ENCODE results near the gene WDFY3.
A peak's percentile ranks its signal among the peaks of the same experiment; 100 is the strongest.

WDFY3 gene, protein sequence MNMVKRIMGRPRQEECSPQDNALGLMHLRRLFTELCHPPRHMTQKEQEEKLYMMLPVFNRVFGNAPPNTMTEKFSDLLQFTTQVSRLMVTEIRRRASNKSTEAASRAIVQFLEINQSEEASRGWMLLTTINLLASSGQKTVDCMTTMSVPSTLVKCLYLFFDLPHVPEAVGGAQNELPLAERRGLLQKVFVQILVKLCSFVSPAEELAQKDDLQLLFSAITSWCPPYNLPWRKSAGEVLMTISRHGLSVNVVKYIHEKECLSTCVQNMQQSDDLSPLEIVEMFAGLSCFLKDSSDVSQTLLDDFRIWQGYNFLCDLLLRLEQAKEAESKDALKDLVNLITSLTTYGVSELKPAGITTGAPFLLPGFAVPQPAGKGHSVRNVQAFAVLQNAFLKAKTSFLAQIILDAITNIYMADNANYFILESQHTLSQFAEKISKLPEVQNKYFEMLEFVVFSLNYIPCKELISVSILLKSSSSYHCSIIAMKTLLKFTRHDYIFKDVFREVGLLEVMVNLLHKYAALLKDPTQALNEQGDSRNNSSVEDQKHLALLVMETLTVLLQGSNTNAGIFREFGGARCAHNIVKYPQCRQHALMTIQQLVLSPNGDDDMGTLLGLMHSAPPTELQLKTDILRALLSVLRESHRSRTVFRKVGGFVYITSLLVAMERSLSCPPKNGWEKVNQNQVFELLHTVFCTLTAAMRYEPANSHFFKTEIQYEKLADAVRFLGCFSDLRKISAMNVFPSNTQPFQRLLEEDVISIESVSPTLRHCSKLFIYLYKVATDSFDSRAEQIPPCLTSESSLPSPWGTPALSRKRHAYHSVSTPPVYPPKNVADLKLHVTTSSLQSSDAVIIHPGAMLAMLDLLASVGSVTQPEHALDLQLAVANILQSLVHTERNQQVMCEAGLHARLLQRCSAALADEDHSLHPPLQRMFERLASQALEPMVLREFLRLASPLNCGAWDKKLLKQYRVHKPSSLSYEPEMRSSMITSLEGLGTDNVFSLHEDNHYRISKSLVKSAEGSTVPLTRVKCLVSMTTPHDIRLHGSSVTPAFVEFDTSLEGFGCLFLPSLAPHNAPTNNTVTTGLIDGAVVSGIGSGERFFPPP (N-terminal part only)

DNA sequence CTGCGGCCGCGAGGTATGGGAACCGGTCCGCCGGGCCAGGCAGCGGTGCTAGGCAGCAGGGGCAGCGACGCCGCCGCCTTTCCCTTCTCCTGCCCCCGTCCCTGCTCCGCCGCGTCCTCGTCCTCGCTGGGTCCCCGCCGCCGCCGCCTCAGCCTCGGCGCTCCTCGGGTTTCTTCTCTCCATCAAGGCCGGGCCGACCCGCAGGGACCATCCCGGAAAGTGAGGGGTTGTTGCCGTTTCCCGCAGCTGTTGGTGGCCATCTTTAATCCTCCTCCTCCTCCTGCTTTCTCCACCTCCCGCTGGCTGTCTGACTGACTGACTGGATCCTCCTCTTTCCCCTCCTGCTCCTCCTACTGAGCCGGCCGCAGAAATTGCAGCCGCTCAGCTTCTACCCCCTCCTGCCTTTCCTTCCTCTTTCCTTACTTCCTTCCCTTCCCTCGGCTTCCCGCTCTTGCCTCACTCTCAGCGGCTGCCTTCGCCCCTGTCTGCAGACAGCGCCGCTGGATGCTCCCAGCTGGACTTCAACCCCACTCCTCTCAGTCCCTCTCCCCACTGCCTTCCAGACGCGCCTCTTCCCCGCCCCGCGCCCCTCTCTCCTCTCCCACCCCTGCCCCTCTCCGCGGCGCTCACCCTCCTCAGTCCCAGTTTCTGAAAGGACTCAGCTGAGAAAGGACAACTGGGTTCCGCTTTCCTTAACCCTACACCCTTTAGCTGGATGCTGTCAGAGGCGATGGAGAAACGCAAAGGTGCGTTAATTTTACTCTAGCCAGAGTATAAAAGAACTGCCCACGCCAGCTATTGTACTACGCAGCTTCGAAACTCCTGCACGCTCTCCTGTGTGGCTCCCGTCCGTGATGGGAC, at the start of gene WDFY3:
TSS of gene WDFY3 (minus strand) at position 309 of the 861 bp plus-strand sequence. CDS start 106,099 bp downstream, outside the sequence.
- DNase-seq (ENCODE audit: low read depth in 2 of 2) = peak in 1 of 2 experiments; percentile 12

DNA sequence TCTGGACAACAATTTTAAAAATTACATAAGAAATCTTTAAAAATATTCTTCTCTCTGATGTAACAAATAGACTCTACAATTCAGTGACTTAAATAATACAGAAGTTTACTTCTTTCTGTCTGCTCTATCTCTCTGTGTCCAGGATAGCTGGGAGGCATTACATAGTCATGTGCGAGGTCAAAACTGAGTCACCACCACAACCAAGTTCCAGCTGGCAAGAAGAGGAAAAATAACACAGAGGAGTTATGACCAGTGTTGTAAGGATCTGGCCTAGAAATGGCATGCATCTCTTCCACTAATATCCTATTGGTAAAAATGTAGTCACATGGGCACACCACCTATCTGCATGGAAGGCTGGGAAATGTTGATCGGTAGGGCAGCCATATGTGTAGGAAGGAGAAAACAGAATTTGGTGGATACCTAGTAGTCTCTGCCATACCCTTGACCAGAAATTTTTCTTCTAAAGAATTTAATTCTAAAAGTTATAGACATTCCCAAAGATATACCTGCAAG, 39.4 kb upstream of the WDFY3 start:
- DNase-seq (ENCODE audit: low read depth in 2 of 2) = no peak

DNA sequence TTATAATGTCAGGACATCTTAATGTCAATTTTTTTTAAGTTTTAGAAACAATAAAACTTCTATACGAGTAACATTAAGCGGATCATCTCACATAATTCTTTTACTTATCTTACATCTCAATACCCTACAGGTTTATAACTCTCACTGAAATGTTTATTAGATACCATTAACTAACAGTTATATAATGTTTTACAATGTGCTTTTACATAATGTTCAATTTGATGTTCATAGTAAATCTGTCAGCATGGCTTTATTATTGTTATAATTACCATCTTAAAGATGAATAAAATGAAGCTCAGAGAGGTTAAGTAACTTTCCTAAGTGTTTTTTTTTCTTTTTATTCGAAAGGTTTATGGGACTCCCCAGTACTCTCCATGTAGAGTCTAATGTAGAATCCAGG, 33.9 kb upstream of the WDFY3 start:
- DNase-seq (ENCODE audit: low read depth in 2 of 2) = no peak

DNA sequence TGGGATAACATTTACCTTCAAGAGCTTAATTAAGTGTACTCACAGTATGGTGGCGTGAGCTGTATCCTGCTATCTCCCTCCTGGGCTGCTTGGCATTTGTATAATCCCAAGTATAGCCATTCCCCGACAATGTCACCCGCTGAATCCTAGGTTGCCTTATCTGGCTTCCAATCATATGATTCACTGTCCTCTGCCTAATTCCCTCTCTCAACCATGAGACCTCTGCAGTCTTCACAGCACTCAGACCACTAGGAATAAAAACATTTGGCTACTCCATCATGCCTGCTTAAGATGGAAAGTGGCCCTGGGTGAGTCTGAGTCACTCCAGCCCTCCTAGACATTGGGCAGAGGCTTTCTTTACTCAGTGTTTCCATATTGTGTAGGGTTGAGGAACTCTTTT, 28.9 kb upstream of the WDFY3 start:
- no peak for DNase-seq (ENCODE audit: low read depth in 2 of 2)

DNA sequence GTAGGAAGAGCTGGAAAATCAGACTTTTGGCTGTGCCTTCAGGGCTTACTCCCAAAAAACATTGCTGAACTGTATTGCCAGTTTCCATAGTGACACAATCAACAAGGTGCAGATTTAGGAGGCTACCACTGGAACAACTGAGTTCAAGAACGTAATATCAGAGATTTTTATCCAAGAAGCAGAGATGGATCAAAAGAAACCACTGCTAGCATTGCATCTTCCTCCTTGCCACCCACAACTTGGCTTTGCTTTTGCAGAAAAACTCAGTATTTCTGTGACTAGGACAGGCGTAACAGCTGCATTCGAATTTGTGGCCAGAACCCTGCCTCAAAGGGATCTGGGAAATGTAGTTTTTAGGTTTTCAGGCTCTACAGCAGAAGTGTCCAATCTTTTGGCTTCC, 27.8 kb upstream of the WDFY3 start:
- no peak for DNase-seq (ENCODE audit: low read depth in 2 of 2)

DNA sequence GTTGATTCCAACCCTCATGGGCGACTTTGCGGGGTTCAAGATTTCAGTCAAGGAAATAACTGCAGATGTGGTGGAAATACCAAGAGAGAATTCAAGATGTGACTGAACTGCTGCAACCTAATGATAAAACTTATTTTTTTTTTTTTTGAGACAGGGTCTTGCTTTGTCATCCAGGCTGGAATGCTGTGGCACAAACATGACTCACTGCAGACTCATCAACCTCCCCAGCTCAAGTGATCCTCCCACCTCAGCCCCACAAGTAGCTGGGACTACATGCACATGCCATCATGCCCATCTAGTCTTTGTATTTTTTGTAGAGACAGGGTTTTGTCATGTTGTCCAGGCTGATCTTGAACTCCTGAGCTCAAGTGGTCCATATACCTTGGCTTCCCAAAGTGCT, 19.5 kb upstream of the WDFY3 start:
- no peak for DNase-seq (ENCODE audit: low read depth in 2 of 2)

DNA sequence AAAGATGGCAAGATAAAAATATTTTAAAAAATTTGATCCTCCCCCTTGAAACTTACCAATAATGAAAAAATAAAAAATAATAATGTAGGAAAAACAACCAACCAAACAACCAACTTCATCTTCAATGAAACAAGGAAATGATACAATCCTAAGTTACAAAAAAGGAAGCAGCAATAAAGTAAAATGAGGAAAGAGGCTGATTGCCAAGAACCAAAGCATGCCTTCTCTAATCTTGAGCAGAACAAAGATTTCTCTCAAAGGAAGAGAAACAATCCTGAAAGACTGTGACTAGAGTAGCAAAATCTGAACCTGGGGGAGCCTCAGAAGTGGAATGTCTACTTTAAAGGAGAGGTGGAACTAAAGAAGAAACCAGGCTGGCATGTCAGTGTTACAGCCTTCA, 10.9 kb upstream of the WDFY3 start:
- DNase-seq (ENCODE audit: low read depth in 2 of 2) = no peak

DNA sequence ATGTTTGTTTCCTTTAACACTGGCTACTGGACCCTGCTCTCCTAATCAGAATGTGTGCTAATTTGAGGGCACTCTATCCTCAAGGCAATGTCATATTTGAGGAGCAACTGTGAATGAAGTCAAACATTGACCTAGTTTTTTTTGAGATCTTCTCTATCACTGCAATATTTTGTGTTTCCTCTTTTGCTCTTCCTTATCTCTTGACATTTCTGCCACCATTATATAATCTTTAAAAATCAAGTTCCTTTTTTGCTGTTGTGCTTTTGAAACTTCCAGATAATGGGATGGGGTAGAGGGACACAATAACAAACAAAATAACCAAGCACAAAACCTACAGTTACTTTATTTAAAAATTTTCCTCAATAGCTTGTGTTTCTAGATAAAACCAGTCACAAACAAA, 7.4 kb upstream of the WDFY3 start:
- no peak for DNase-seq (ENCODE audit: low read depth in 2 of 2)

DNA sequence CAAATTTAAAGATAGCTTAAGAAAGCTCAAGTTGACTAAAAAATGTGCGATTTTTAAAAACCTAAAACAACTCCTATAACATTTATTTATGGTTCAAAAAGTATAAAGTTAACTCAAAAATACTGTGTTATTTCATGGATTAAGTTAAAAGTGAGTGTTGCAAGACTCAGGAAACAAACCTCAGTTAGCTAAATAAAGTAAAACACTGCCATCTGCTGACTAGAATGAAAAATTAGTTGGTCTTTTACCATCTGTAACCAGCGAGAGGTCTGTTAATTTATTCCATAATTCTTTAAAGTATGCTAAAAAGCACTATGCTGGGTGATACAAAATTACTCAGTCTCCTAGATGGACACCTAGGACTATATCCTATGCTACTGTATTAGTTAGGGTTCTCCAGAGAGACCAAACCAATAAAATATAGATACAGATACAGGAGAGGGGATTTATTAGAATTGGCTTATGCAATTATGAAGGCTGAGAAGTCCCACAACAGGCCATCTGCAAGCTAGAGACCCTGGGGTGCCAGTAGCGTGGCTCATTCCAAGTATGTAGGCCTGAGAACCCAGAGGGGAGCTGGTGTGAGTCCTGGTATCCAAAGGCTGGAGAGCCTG, 4.9 kb upstream of the WDFY3 start:
- DNase-seq (ENCODE audit: low read depth in 2 of 2) = no peak

DNA sequence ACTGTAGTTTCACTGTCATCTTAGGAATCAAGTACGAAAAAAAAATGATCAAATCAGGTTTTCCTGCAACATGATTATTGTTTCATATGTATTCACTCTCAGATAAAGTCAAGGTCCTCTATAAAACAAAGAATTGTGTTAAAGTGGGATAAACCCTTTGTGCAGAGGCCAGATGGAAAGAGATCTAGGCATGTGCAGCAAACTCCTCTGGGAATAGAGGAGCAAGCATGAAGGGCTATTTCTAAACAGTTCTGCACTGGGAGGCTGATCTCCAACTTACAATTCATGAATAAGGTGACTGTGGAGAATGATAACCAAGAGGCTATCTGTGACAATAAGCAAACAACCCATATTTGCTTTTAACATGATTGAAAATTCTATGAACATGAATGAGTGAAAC, 2.4 kb upstream of the WDFY3 start:
- DNase-seq (ENCODE audit: low read depth in 2 of 2) = no peak

DNA sequence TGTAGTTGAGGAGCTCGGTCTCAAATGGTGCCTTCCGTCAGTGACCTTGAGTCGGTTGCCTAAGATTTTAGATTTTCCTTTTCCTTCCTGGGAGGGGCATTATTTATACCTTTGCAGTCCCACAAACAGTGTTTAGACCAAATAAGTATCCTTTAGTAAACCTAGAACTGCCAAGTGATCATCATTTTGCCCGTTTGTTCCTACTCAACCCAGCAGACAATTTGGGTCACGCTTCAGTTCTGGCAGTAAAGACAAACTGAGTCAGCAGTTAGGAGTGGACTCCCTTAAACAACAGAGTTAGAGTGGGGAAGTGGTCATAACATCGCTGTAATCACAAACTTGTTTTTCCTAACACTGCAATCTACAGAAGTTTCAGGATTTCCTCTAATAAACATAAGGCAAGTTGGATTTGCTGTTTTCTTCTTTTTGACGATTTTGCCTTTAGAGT, 777 bp upstream of the WDFY3 start:
- no peak for DNase-seq (ENCODE audit: low read depth in 2 of 2)

DNA sequence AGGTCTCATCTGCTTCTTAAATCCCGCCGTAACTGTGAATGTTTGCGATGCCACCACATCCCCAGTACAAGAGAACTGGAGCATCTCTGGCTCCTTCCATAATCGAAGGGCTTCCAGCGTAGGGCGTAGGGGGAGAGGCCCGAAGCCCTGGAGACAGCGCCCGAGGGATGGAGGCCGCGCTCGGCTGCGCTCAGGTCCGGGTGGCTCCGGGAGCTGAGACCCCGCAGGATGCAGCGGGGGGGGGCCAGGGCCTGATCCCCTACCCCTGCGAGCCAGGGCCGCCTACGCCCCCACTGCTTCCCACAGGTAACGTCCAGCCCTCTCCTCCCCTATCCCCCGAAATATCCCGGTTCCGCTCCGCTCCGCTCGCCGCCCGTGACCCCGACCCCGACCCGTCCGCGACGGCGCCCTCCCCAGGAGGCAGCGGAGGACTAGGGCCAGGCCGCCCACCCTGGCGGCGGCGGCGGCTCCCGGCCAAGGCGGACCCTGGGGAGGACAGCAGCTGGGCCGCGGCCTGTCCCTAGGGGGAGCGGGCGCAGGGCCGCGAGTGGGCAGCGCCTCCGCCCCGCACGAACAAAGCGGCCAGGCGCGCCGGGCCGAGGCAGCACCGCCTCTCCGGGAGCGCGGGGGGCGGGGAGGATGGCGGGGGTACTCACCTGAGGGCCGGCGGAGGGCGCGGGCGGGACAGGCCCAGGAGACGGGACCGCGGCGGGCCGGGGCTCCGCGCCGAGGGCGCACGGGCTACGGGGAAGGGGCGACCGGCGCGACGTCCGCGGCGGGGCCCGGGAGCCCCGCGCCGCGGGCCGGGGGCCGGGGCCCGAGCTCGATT, 723 bp downstream of the WDFY3 start:
- DNase-seq (ENCODE audit: low read depth in 2 of 2) = no peak

DNA sequence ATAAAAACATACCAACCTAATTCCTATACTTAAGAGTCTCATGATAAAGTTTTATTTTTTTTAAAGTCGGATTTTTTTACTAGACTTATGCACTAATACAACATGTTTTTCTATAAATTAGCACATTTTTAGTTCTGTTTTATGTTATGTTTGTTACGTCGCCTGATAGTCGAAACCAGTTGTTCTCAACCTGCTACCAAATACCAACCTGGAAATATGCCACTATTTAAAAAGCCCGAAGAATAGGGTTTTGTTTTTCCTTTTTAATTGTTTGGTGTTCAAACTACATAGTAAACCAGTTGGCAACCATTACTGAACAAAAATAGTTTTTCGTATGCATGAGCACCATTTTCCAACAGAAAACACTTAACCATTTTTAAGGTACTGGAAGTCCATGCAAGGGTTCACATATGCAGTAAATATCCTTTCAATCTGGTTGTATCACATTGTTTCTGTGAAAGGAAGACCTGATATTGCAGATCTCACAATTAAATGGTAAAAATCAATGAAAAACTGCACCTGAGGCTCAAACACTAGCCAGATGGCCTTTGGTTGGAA, 1.4 kb downstream of the WDFY3 start:
- no peak for DNase-seq (ENCODE audit: low read depth in 2 of 2)

DNA sequence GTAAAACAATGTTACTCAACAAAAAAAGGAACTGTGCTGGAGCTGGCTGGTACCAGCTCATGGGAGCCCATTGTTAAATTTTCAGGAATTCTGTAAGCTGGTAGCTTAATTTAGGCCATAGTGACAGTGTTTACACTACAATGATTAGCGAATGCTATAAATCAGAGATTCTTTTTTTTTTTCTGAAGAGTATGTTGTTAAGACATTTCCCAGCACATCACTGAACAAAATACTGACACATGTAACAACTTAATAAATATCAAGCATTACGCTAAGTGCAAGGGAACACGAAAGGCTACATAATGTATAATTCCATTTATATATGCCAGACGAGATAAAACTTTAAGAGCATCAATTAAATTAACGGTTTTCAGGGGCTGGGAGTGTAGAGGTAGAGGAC, 4.4 kb downstream of the WDFY3 start:
- DNase-seq (ENCODE audit: low read depth in 2 of 2) = no peak

DNA sequence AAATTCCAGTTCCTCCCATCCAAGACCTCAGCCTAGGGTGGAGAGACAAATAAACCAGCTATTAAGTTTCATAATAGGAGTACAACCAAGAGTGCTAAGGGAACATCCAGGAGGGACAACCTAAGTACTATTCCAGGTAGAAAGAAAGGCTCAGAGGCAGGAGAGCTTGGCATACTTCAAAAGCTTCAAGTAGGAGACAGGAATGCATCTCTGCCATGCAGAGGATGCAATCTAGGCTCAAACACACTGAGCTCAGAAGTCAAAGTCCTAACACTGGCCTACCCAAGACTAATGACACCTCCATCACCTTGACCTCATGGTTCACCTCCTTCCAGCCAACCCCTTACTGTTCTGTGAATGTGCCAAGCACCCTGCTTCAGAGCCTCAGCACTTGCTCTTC, 8.1 kb downstream of the WDFY3 start:
- no peak for DNase-seq (ENCODE audit: low read depth in 2 of 2)

DNA sequence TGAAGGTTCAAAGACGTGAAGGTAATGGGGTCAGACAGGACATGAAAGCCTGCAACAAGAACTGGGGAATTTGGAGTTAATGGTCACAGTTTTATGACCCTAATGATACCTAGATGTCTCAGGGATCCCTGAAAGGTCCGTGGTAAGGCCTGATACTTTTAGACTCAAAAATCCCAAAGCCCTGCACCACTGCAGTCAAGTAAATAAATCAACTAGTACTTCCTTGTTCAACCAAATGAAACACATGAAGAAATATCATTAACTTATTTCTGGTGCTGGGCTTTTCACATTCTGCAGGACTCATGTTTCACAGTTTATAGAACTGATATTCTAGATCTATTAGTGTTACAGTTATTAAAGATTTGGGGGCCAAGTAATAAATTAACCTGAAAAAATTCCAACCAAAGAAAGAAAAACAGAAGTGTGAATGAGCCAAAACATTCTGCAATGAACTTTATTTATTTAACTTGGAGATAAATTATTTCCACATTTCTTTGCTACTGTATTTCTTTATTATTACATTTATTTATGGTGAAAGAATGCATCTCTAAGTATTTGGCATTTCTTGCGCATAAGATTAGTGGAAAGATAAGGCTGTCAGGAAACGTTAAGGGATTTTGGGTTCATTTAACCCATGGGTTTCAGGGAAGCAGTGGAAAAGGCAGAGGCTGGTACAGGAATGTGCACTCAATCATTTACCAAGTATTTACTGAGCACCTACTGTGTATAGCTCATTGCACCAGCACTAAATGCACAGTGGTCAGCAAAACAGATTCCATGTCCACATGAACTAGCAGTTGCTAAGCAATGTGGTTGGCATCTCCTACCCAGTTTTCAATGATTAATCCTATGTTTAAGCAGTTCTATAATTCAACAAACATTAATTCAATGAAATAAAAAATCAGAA, 8.7 kb downstream of the WDFY3 start:
- DNase-seq (ENCODE audit: low read depth in 2 of 2) = no peak

DNA sequence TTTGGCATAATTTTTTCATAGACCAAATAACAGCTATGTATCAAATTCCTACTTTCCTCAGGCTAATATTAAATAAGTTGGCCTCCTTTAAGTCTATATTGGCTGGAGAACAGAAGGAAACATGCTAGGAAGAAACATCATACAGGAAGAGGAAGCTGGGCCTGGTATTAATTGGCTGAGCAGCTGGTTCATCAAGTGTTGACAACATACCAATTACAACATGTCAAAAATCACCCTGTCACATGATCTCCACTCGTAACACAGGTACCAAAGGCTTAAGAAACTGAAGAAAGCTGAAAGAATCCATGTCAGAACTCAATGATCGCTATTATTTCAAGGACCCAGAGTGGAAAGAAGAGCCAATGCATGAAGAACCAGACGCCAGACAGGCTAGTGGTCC, 10.5 kb downstream of the WDFY3 start:
- DNase-seq (ENCODE audit: low read depth in 2 of 2) = no peak

DNA sequence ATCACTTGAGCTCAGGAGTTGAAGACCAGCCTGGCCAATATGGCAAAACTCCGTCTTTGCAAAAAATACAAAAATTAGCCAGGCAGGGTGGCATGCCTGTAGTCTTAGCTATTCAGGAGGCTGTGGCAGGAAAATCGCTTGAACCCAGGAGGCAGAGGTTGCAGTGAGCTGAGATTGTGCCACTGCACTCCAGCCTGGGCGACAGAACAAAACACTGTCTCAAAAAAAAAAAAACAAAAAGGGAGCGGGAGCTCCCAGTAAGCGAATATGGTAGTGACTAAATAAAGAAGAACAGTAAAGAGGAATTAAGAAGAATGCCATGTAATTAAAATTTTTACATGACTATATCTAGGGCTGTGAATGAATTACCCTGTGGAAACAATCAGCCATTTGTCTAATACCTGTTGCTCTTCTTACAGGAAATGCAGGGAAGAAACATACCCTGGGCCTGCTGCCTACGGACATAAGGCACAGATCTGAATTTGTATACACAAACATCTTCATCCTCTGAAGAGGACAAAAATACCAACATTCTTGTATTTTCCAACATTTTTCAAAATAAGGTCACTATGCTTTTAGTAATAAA, 11.4 kb downstream of the WDFY3 start:
- DNase-seq (ENCODE audit: low read depth in 2 of 2) = no peak

Data from stimulated activated CD4-positive, alpha-beta T cell treated with anti-CD3 and anti-CD28 coated beads, Interleukin-12 subunit alpha, Interleukin-12 subunit beta, amount 100 ng/mL, for 24 hours (primary cell).